ENCODE data around the gene ASB11. TPM values are rescaled to one million over a fixed set of nuclear protein-coding genes. Genes with fewer than 3 reads are reported as not detected.
A peak's percentile ranks its signal among the peaks of the same experiment; 100 is the strongest.
"Not testable (repeated sequence)": the region's sequence is repeated elsewhere in the genome, so short reads cannot be mapped to it uniquely, and the experiment has no call there.

The ASB11 gene
- total RNA-seq, 1 experiment from 2014 or later = not detected

GRCh38 chrX:15274946-15275345, 40.5 kb downstream of the ASB11 start:
- H3K27me3 Mint-ChIP-seq (ENCODE audit: unreplicated experiment) = no peaks in the 10 kb centered on the region
- H3K4me1 Mint-ChIP-seq (ENCODE audit: low read depth, unreplicated experiment) = peaks cover 5% of the 10 kb centered on the region
- TF ChIP-seq CTCF (IDR thresholded peaks at IDR 0.05; ENCODE audit: unreplicated experiment) = no peak
- H3K9me3 Mint-ChIP-seq (ENCODE audit: low read depth, unreplicated experiment) = no peaks in the 10 kb centered on the region
- no peak overlapping the region for H3K4me3 Mint-ChIP-seq (ENCODE audit: low read depth, unreplicated experiment)
- no TSS peak for BruUV-seq (replicated peaks)
- CTCF ChIA-PET = no interaction called here
- no peak for DNase-seq
- H3K36me3 Mint-ChIP-seq (ENCODE audit: insufficient read depth, unreplicated experiment) = peaks cover 3% of the 10 kb centered on the region
- no peak overlapping the region for H3K27ac Mint-ChIP-seq (ENCODE audit: unreplicated experiment)
- intact Hi-C loops (cut with micrococcal nuclease; ENCODE audit: unreplicated experiment) = no loop called here

GRCh38 chrX:15273275-15273674, 42.2 kb downstream of the ASB11 start:
- BruUV-seq (replicated peaks); H3K27ac Mint-ChIP-seq (ENCODE audit: unreplicated experiment); H3K4me3 Mint-ChIP-seq (ENCODE audit: low read depth, unreplicated experiment); H3K27me3 Mint-ChIP-seq (ENCODE audit: unreplicated experiment); CTCF ChIA-PET; H3K36me3 Mint-ChIP-seq (ENCODE audit: insufficient read depth, unreplicated experiment); intact Hi-C loops (cut with micrococcal nuclease; ENCODE audit: unreplicated experiment); DNase-seq; H3K9me3 Mint-ChIP-seq (ENCODE audit: low read depth, unreplicated experiment): not testable (repeated sequence)
- H3K4me1 Mint-ChIP-seq (ENCODE audit: low read depth, unreplicated experiment) = peaks cover 11% of the 10 kb centered on the region

GRCh38 chrX:15271757-15272156, 43.7 kb downstream of the ASB11 start:
- DNase-seq = no peak
- intact Hi-C loops (cut with micrococcal nuclease; ENCODE audit: unreplicated experiment) = no loop called here
- no peaks in the 10 kb centered on the region for H3K27me3 Mint-ChIP-seq (ENCODE audit: unreplicated experiment)
- CTCF ChIA-PET = no interaction called here
- H3K36me3 Mint-ChIP-seq (ENCODE audit: insufficient read depth, unreplicated experiment) = peaks cover 9% of the 10 kb centered on the region
- no TSS peak for BruUV-seq (replicated peaks)
- no peaks in the 10 kb centered on the region for H3K9me3 Mint-ChIP-seq (ENCODE audit: low read depth, unreplicated experiment)
- TF ChIP-seq CTCF (IDR thresholded peaks at IDR 0.05; ENCODE audit: unreplicated experiment) = no peak
- no peak overlapping the region for H3K27ac Mint-ChIP-seq (ENCODE audit: unreplicated experiment)
- H3K4me3 Mint-ChIP-seq (ENCODE audit: low read depth, unreplicated experiment) = no peak overlapping the region
- H3K4me1 Mint-ChIP-seq (ENCODE audit: low read depth, unreplicated experiment) = peaks cover 11% of the 10 kb centered on the region

GRCh38 chrX:15269618-15270521, 45.6 kb downstream of the ASB11 start, which contains the start of gene ASB9:
TSS of gene ASB9 (minus strand) at chrX:15270083. CDS start at chrX:15269874, 209 bp downstream.
- Mint-ChIP-seq H3K4me3 (ENCODE audit: low read depth, unreplicated experiment) (peak within 1 kb of the TSS; percentile 78), H3K27ac (ENCODE audit: unreplicated experiment) (peak within 1 kb of the TSS; percentile 97), H3K36me3 (ENCODE audit: insufficient read depth, unreplicated experiment) (peaks cover 9% of the 10 kb centered on the region), H3K27me3 (ENCODE audit: unreplicated experiment) (no peaks in the 10 kb centered on the region), H3K4me1 (ENCODE audit: low read depth, unreplicated experiment) (peaks cover 11% of the 10 kb centered on the region), H3K9me3 (ENCODE audit: low read depth, unreplicated experiment) (no peaks in the 10 kb centered on the region)
- TF ChIP-seq CTCF (IDR thresholded peaks at IDR 0.05; ENCODE audit: unreplicated experiment) = no peak
- intact Hi-C loops (cut with micrococcal nuclease; ENCODE audit: unreplicated experiment) = no loop called here
- CTCF ChIA-PET = interaction anchor here (0.6 to 1.7 kb wide), 5 partner anchors 13 to 397 kb away, joined by 3 to 5 read pairs (median 4); partner anchors contain the start of gene FANCB
- BruUV-seq (replicated peaks) = no TSS peak
- peak; percentile 84 for DNase-seq

GRCh38 chrX:15269120-15269519, 46.3 kb downstream of the ASB11 start:
- Mint-ChIP-seq H3K36me3 (ENCODE audit: insufficient read depth, unreplicated experiment) (peaks cover 9% of the 10 kb centered on the region), H3K4me3 (ENCODE audit: low read depth, unreplicated experiment) (peak overlapping the region; percentile 78), H3K27ac (ENCODE audit: unreplicated experiment) (peak overlapping the region; percentile 97), H3K4me1 (ENCODE audit: low read depth, unreplicated experiment) (peaks cover 11% of the 10 kb centered on the region), H3K27me3 (ENCODE audit: unreplicated experiment) (no peaks in the 10 kb centered on the region), H3K9me3 (ENCODE audit: low read depth, unreplicated experiment) (no peaks in the 10 kb centered on the region)
- TF ChIP-seq CTCF (IDR thresholded peaks at IDR 0.05; ENCODE audit: unreplicated experiment) = no peak
- CTCF ChIA-PET = interaction anchor here (0.7 to 1.7 kb wide), 2 partner anchors 14 to 31 kb away, joined by 4 to 5 read pairs; no protein-coding TSS in a partner anchor
- TSS peak; percentile 83 for BruUV-seq (replicated peaks)
- no peak for DNase-seq
- intact Hi-C loops (cut with micrococcal nuclease; ENCODE audit: unreplicated experiment) = no loop called here

Measured in Calu3 (cell line).